Sigmoid colon (tissue), 7 donors: ENCODE data around the gene RSBN1L. TPM values are rescaled to one million over a fixed set of nuclear protein-coding genes. Genes with fewer than 3 reads are reported as not detected.

Experiments
- DNase-seq: peaks from one replicate; pipeline ENCODE4 v3.0.0-alpha.2; 2019
- H3K27ac ChIP-seq, 4 donors: fragments of 200-600 bp; sonication (generic); one replicate each; pipeline ENCODE4 v1.5.1; 2016 to 2019; ENCODE audit warnings: mild to moderate bottlenecking in 1 of 4
- H3K27me3 ChIP-seq, 3 donors: fragments of 200-600 bp; sonication (generic); one replicate each; pipeline ENCODE4 v1.5.1; 2019; ENCODE audit warnings: mild to moderate bottlenecking in 1 of 3
- H3K36me3 ChIP-seq, 4 donors: fragments of 200-600 bp; sonication (generic); one replicate each; pipeline ENCODE4 v1.5.1; 2016 to 2019
- H3K4me1 ChIP-seq, 4 donors: fragments of 200-600 bp; sonication (generic); one replicate each; pipeline ENCODE4 v1.5.1; 2017 to 2019
- H3K4me3 ChIP-seq, 4 donors: fragments of 200-600 bp; sonication (generic); one replicate each; pipeline ENCODE4 v1.5.1; 2017 to 2019; ENCODE audit warnings: mild to moderate bottlenecking in 2 of 4, moderate library complexity in 1 of 4
- H3K9me3 ChIP-seq, 4 donors: fragments of 200-600 bp in 3 of 4; sonication (generic) in 3 of 4; one replicate each; pipeline versions ENCODE4 v1.5.1 to v1.6.1; 2013 to 2019
- EP300 ChIP-seq, 4 donors: sonication (generic); formaldehyde crosslinking; IDR thresholded peaks; one replicate each; pipeline ENCODE4 v1.6.1; 2017; ENCODE audit warnings: antibody characterized with exemption in 4 of 4
- POLR2A ChIP-seq, 2 donors: fragments of 450-650 bp; IDR thresholded peaks; one replicate each; pipeline ENCODE4 v1.6.1; 2016; ENCODE audit warnings: antibody characterized with exemption in 2 of 2, mild to moderate bottlenecking in 2 of 2, moderate library complexity in 2 of 2
- POLR2AphosphoS5 ChIP-seq, 4 donors: sonication (generic); formaldehyde crosslinking; IDR thresholded peaks; one replicate each; pipeline ENCODE4 v1.6.1; 2017; ENCODE audit warnings: antibody characterized with exemption in 4 of 4
- WGBS, 2 donors: extraction: QIAGEN DNeasy Blood & Tissue Kit; methylation state at CpG; one replicate each; pipeline ENCODE4 v1.1.7; 2013; 5-methylcytosine and 5-hydroxymethylcytosine counted together
- intact Hi-C: fragments of 100-400 bp; cut with DNase I; formaldehyde crosslinking; loops from one replicate; pipeline ENCODE4 v1.15.1; 2023
- polyA plus RNA-seq, 3 donors: library from polyadenylated mRNA; stranded (reverse); fragments of 200-250 nt; gene quantifications; one replicate each; pipeline ENCODE4 v1.2.3, GENCODE V29; 2013
- total RNA-seq, 4 donors: library from RNA; depleted of rRNA; stranded (reverse); fragments of >200 nt; gene quantifications; one replicate each; pipeline ENCODE4 v1.1.0, GENCODE V29; 2016
- TF ChIP-seq, protein P1 (sequence below), 4 experiments: fragments of 450-650 bp in 3 of 4; fragments of 200-600 bp in 1 of 4; IDR thresholded peaks; one replicate each; pipeline ENCODE4 v1.5.1; 2016 to 2019; ENCODE audit warnings: antibody characterized with exemption in 4 of 4, mild to moderate bottlenecking in 3 of 4, moderate library complexity in 2 of 4
- donor health status: healthy with polysubstance abuse.
- donor health status: Bipolar disorder and iron deficiency.
- donor health status: healthy.

RSBN1L gene
- total and polyA plus RNA-seq, 7 donors: 6.0 to 50.4 (median 29.3) TPM

DNA sequence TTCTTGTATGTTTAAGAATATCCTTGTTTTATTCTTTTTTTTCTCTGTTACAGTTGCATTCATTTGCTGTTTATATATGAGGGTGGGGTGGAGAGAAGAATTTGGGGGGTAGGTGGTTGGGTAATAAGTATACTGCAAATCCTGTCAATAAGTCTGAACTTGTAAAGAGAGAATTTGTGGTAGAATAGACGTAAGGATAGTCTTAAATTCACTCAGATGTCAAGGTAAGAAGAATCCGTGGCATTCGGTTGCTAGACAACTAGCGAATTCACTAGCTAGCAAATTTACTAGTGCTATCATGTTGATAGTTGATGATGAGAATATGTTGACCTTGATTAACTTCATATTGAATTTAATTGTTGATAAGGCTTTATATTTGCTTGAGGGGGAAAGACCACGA, 40.7 kb downstream of the RSBN1L start:
- intact Hi-C loops: no loop called here
- no peak for DNase-seq
- TF ChIP-seq POLR2A (IDR thresholded peaks at IDR 0.05) (no peak), POLR2AphosphoS5 (IDR thresholded peaks at IDR 0.05) (no peak)
- 96 to 97% methylated on average over 5 of the region's 5 CpGs for WGBS, 2 donors
- H3K9me3 ChIP-seq: no peaks in the 10 kb centered on the region
- H3K27me3 ChIP-seq: no peaks in the 10 kb centered on the region
- H3K27ac ChIP-seq: no peak overlapping the region
- no peak overlapping the region for H3K4me3 ChIP-seq
- H3K36me3 ChIP-seq: peaks cover 0 to 16% (median 0%) of the 10 kb centered on the region in 4 donors
- H3K4me1 ChIP-seq: peaks cover 0 to 29% (median 22%) of the 10 kb centered on the region in 4 donors

DNA sequence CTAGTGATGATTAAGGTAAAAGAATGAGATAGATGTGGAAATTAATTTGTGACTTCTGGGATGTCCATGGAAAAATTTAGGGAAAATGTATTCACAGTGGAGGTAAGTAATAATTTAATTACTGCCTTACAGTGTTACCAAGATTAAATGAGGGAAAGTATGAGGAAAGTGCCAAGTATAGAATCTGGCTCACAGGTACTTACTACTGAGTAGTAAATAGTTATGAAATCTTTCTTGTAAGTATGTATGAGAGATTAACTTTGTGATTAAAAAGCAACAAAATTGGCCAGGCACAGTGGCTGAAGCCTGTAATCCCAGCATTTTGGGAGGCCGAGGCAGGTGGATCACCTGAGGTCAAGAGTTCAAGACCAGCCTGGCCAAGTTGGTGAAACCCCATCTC, 42.1 kb downstream of the RSBN1L start:
- TF ChIP-seq EP300 (IDR thresholded peaks at IDR 0.05) (no peak), POLR2AphosphoS5 (IDR thresholded peaks at IDR 0.05) (no peak), POLR2A (IDR thresholded peaks at IDR 0.05) (no peak)
- TF ChIP-seq, protein P1, sequence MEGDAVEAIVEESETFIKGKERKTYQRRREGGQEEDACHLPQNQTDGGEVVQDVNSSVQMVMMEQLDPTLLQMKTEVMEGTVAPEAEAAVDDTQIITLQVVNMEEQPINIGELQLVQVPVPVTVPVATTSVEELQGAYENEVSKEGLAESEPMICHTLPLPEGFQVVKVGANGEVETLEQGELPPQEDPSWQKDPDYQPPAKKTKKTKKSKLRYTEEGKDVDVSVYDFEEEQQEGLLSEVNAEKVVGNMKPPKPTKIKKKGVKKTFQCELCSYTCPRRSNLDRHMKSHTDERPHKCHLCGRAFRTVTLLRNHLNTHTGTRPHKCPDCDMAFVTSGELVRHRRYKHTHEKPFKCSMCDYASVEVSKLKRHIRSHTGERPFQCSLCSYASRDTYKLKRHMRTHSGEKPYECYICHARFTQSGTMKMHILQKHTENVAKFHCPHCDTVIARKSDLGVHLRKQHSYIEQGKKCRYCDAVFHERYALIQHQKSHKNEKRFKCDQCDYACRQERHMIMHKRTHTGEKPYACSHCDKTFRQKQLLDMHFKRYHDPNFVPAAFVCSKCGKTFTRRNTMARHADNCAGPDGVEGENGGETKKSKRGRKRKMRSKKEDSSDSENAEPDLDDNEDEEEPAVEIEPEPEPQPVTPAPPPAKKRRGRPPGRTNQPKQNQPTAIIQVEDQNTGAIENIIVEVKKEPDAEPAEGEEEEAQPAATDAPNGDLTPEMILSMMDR (IDR thresholded peaks at IDR 0.05): no peak
- H3K4me1 ChIP-seq: peaks cover 0 to 29% (median 22%) of the 10 kb centered on the region in 4 donors
- H3K9me3 ChIP-seq: no peaks in the 10 kb centered on the region
- intact Hi-C loops: no loop called here
- peaks cover 0 to 21% (median 0%) of the 10 kb centered on the region in 4 donors for H3K36me3 ChIP-seq
- DNase-seq: no peak
- no peak overlapping the region for H3K27ac ChIP-seq
- no peak overlapping the region for H3K4me3 ChIP-seq
- no peaks in the 10 kb centered on the region for H3K27me3 ChIP-seq
- WGBS, 2 donors: 95 to 97% methylated on average over 1 of the region's 1 CpG

DNA sequence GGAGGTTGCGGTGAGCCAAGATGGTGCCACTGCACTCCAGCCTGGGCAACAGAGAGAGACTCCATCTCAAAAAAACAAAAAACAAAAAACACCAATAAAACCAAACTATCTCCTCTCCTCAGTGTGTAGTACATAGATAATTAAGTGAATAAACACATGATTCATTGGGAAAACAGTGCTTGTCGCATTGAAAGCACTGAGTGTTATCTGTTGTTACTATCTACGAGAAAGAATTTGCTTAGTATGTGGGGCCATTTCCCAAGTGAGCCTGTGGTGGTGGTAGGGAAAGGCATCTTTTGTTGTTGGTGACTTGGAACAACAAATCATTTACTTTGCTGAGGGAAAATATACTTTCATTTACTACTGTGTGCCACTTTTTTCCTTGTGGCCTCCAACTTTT, 42.6 kb downstream of the RSBN1L start:
- Histone ChIP-seq H3K9me3 (no peaks in the 10 kb centered on the region), H3K36me3 (peaks cover 0 to 21% (median 0%) of the 10 kb centered on the region in 4 donors), H3K27ac (no peak overlapping the region), H3K4me3 (no peak overlapping the region), H3K27me3 (no peaks in the 10 kb centered on the region), H3K4me1 (peaks cover 0 to 27% (median 23%) of the 10 kb centered on the region in 4 donors)
- no peak for DNase-seq
- WGBS, 2 donors: 45 to 79% methylated on average over 3 of the region's 3 CpGs
- no peak for TF ChIP-seq EP300 (IDR thresholded peaks at IDR 0.05)
- intact Hi-C loops: no loop called here

DNA sequence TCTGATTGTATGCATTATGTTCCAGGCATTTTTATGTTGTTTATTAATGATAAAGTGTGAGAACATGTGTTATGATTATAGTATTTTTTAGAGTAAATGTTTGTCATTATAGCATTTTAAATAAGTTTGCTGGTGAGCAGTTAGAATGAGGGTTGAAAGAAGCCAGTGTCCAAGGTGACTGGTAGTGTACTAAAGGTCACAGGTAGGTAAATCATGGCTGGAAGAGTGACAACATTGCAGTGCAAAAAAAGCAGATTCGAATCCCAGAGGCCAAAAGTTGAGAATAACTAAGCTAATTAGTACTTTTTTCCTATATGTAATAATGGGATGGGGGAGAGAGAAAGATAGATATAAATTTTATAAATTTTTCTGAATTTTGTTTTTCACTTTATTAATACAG, 44.0 kb downstream of the RSBN1L start:
- 43 to 71% methylated on average over 1 of the region's 1 CpG for WGBS, 2 donors
- DNase-seq: no peak
- Histone ChIP-seq H3K4me1 (peaks cover 0 to 18% (median 13%) of the 10 kb centered on the region in 4 donors), H3K36me3 (peaks cover 0 to 21% (median 0%) of the 10 kb centered on the region in 4 donors), H3K9me3 (no peaks in the 10 kb centered on the region), H3K4me3 (no peak overlapping the region), H3K27ac (no peak overlapping the region), H3K27me3 (no peaks in the 10 kb centered on the region)
- TF ChIP-seq POLR2A (IDR thresholded peaks at IDR 0.05): no peak
- TF ChIP-seq, protein P1 (IDR thresholded peaks at IDR 0.05): no peak
- TF ChIP-seq EP300 (IDR thresholded peaks at IDR 0.05): no peak
- TF ChIP-seq POLR2AphosphoS5 (IDR thresholded peaks at IDR 0.05): no peak
- intact Hi-C loops: no loop called here

DNA sequence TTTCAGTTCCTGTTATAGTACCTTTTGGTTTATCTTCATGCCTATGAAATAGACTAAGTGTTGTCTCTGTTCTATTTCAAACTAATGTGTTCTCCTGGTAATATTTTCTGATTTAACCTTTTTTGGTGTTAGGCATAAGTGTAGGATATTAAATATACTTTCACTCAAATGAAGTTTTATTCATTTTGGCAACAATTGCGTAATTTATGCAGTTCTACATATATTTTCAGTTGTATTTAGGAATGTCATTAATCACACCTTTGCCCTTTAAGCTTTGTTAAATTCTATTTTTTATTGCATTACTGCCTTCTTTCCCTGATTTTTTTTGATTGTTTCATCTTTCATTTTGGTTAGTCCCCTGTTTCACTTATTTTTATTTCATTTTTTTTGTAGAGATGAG, 47.3 kb downstream of the RSBN1L start:
- Histone ChIP-seq H3K4me3 (no peak overlapping the region), H3K4me1 (peaks cover 0 to 28% (median 20%) of the 10 kb centered on the region in 4 donors), H3K9me3 (no peaks in the 10 kb centered on the region), H3K36me3 (peaks cover 0 to 9% (median 0%) of the 10 kb centered on the region in 4 donors), H3K27me3 (no peaks in the 10 kb centered on the region), H3K27ac (no peak overlapping the region)
- intact Hi-C loops: no loop called here
- no peak for DNase-seq
- 100% methylated on average over 1 of the region's 1 CpG for WGBS, 2 donors
- TF ChIP-seq, protein P1 (IDR thresholded peaks at IDR 0.05): no peak
- TF ChIP-seq EP300 (IDR thresholded peaks at IDR 0.05) (no peak), POLR2AphosphoS5 (IDR thresholded peaks at IDR 0.05) (no peak), POLR2A (IDR thresholded peaks at IDR 0.05) (no peak)

DNA sequence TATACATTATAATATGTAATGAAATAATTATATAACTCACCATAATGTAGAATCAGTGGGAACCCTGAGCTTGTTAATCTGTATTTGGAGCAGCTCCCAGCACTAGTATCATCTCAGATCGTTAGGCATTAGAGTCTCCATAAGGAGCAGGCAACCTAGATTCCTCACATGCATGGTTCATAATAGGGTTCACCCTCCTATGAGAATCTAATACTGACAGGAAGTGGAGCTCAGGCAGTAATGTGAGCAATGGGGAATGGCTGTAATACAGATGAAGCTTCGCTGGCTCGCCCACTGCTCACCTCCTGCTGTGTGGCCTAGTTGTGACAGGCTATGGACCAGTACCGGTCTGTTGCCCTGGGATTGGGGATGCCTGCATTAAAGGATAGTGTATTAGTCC, 49.5 kb downstream of the RSBN1L start:
- Histone ChIP-seq H3K9me3 (no peaks in the 10 kb centered on the region), H3K36me3 (peaks cover 0 to 14% (median 0%) of the 10 kb centered on the region in 4 donors), H3K27me3 (no peaks in the 10 kb centered on the region), H3K27ac (no peak overlapping the region), H3K4me1 (peaks cover 0 to 21% (median 13%) of the 10 kb centered on the region in 4 donors), H3K4me3 (no peak overlapping the region)
- TF ChIP-seq, protein P1 (IDR thresholded peaks at IDR 0.05): no peak
- no peak for TF ChIP-seq POLR2AphosphoS5 (IDR thresholded peaks at IDR 0.05)
- no peak for TF ChIP-seq POLR2A (IDR thresholded peaks at IDR 0.05)
- intact Hi-C loops: no loop called here
- 95% methylated on average over 4 of the region's 4 CpGs for WGBS, 2 donors
- DNase-seq: no peak
